GM19372 (cell line): ENCODE measurements around the gene PPP1CA.

Experiments
- ATAC-seq: cut with Tn5 transposase; IDR thresholded peaks from one replicate; pipeline ENCODE4 v1.9.1; 2021; ENCODE audit warnings: mild to moderate bottlenecking, low read depth, moderate library complexity; ENCODE audit not compliant: unreplicated experiment

Gene PPP1CA

DNA sequence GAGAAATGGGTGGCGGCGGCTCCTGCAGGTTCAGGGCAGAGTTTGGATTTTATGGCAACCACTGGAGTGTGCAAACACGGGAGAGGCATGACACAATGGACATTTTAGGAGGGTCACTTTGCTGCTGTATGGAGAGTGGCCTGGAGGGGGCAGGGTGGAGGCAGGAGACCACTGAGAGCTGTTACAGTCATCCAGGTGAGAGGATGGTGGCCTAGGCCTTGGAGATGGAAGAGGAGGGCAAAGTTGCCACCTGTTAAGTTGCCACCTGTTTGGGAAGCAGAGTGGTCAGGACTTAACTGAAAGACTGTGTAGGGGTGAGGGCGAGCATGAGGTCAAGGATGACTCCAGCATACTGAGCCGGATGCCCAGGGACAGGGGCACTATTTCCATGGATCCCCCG lies 12.2 kb downstream of the PPP1CA start:
- no peak for ATAC-seq

DNA sequence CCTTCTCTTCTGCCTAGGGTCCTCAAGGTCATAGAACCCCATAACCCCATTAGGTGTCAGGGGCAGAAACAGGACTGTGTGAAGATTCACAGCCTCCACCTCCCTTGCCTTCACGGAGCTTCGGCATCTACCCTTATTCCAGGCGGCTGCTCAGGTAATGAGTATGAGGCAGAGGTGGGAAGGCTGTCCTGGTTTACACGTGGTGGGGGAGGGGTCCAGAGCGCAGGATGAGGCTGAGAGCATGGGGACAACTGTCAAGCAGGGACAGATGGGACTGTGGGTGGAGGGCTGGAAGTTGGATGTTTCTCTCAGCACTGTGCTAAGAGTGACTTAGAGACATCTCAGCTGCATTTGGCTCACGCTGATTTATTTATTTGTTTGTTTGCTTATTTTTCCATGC lies 14.1 kb downstream of the PPP1CA start:
- no peak for ATAC-seq

DNA sequence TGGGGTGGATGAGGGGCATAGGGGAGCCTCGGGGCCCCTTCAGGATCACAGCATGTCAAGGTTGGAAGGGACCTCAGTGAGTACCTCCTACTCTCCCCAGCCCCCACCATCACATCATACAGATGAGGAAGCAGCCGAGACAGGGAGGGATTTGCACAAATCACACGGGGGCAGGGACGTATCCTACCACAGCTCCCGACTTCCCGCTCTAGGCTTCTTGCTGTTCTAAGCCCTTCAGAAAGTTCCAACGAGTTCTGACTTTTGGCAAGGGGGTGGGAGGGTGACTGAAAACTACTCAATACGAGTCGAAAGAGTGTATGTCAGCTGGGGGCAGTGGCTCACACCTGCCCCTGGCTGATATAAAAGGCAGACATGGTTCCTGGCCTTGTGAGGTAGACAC lies 14.6 kb downstream of the PPP1CA start:
- ATAC-seq = no peak

DNA sequence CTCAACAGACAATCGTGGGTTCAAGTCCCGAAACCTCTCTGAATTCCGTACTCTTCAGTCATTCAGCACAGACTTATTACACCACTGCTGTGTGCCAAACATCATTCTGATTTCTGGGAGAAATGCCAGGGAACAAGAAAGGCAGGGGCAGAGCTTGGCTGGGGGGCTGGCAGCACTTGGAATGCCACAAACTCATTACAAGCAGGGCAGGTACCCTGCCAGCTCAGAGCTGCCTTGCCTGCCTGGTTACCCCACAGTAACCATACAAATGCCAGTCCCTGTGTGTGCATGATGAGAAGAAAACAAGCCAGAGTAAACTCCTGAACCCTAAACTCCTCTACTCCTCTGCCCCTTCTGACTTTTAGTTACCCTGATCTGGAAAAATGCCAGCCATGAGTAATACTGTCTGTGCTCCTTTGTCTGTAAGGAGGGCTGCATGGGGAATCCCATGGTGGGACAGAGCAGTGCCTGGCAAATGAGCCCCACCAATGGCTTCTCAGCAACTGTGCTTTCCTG lies 16.7 kb downstream of the PPP1CA start:
- no peak for ATAC-seq

DNA sequence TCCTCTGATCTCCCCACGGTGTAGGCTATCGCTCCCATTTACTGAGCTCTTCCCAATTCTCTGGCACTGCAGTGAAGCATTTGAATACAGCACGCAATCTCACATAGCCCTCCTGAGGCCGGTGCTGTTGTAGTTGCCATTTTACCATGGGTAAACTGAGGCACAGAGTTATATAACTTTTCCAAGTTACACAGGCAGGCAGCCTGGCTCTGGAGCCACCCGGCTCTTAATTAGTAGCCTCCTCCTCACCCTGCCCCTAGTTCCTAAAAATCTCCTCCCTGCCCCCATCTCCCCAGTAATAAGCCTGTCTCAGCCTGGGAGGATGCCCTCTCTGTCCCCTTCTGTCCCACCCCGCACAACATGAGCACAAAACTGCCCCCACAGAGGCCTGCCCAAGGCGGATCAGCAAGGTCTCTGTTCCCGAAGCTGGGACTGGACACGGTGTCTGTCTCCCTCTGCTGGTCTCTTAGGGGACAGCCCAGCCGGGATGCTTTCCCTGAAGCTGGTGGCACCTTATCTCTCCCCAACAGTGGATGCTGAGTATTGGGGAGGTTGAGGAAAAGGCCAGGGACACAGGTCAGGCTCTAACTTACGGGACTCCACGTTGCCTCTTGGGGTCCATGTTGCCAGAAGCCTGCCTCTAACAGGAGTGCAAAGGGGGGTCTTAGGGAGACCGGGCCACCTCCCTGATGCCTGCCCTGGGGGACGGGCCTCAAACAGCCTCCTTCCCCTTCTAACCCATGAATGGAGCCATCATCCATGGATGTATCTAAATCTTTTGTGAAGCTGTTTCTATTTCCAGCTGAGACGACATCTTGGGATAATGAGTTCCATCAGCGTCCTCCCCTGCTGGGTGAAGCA lies 19.2 kb downstream of the PPP1CA start:
- ATAC-seq = no peak

DNA sequence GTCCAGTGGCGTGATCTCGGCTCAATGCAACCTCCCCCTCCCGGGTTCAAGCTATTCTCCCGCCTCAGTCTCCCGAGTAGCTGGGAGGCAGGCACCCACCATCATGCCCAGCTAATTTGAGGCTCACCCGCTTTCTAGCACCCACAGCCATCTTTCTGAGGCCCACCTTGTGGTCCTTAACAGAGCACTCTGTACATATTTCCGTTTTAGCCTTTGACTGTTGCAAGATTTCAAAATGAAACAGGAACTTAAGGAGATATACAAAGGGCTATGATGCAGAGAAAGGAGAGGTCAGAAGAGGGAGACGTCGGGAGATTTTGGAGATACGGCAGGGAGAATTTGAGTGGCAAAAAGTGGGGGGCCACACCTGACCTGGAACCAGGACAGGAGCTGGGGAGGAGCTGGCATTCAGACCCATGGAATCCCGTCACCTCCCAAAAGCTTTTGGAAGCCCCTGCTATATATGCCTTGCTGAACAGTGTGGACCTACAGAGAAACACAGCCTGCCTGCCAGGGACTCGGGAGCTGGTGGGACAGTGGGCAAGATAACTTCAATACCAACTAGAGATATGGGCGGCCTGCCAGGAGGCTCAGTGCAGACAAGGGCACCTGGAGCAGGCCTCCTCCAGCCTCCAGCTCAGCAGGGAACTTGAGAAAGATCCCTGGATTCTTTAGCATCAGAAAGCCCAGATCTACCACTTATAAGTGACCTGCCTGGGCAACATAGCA lies 20.2 kb downstream of the PPP1CA start:
- no peak for ATAC-seq

DNA sequence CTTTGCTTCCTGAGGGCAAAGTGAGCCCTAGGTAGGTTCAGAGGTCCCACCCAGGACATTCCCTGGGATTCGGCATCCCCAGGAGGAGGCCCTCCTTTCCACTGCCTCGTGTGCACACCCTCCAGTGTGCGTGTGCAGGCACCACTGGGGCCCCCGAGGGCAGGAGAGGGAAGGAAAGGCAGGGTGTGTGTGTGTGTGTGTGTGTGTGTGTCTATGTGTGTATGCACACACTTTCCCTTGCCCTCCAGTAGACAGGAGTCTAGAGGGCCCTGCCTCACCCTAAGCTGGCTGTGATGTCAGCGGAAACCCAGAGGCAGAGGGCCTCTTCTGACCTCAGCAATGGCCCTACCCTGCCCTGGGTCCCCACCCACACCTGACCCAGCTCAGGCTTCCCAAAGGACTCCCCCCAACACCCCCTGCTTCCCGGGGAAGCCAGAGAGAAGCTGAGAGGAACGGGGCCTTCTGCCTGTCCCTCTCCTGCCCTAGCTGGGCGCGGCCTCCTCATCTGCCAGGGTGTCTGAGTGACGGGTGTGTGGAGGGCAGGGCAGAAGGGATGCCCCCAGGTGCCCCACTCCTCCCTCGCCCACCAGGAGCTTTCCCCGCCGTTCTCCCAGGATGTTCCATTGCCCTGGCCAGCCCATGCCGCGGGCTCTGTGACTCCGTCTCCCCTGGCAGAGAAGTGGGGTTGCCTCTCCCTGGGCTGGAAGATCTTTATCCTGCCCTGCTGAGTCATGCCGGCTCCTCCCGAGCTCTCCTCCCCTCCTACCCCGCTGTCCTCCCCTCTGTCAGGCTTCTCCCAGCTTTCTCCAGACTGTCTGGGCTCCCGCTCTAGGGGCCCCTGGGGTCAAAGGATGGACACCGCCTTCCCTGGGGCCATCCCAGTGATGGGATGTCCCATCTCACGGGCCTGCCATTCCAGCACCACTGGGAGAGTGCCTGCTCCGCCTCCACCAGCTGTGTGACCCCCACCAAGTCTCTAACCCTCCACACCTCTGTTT lies 22.3 kb downstream of the PPP1CA start:
- ATAC-seq = no peak

DNA sequence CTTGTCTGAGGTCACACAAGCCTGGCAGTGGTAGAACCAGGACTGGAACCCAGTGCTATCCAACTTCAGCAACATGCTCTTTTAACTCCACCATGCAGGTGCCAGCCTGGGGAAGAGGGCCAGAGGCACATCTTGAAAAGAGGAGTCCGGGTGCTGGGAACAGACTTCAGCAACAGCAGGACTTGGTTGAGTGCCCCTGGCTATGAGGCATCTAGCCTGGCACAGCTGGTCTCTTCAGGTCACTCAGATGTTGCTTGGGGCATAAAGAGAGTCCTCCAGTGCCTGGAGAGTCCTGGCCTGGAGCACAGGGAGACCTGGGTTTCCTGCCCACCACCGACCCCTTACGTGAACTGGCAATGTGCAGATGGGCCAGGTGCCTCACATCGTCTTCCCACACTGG lies 23.1 kb downstream of the PPP1CA start:
- ATAC-seq = no peak

DNA sequence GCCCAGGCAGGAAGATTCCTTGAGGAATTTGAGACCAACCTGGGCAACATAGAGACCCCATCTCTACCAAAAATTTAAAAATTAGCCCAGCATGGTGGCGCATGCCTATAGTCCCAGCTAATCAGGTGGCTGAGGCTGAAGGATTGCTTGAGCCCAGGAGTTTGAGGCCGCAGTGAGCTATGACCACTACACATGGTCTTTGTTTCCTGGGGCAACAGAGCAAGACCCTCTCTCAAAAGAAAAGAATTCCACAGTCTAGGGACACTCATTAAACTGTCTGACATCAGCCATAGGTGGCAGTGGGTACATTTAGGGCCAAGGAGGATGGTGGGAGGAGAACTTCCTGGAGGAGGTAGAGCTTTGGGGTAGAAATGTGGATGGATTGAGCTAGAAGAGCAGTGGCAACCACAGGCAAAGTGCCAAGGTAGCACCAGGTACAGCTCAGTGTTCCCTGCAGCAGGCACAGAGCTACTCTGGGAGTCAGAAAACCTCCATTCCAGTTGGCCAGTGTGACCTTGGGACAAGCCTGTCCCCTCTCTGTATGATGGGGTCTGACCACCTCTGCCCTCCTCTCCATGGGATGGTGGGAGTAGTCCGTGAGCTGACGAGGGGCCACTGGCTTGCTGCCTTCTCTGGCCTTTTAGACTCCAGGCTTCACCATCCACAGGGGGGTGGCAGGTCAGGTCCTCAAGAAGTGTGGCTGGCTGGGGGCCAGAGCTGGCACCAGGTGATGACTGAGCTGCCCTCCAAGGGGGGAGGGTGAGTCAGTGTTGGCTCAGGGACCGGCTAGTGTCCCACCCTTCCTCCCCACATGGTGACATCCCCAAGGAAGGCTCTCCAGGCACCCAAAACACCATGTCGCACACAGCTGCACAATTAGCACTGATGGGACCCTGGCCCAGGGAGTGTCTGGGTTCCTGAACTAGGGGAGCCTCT lies 24.5 kb downstream of the PPP1CA start:
- ATAC-seq = no peak

DNA sequence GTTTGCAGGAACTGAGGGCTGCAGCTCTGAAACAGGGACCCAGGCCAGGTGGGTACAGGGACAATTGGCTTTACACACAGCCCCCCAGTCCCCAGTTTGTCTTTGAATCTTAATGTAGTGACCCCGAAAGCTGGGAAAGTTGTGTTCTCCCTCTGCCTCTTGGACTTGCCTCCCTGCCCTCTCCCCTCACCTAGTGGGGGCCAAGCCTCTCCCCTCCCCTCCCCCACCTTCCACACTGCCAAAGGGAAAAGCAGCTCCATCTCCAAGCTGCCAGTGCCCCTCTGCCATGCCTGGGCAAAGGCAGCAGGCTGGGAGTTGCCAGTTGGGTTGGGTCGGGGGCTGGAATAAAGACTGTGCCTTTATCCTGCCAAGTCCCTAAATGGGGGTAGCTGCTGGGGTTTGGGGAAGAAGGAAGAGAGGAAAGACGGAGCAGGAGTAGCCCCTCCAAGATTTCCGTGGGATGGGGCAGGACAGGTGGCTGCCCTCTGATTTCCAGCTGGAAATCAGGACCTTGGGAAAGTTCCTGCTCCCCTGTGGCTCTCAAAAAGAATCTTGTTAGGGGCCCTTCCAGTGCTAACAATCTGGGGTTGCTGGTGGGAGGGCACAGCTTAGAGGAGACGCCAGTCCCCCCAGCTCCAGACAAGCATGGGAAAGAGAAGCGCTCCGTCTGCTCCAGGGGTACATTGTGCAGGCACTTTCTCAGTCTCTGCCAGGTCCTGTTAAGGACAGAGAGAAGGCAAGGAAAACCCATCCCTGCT lies 25.4 kb downstream of the PPP1CA start:
- no peak for ATAC-seq

DNA sequence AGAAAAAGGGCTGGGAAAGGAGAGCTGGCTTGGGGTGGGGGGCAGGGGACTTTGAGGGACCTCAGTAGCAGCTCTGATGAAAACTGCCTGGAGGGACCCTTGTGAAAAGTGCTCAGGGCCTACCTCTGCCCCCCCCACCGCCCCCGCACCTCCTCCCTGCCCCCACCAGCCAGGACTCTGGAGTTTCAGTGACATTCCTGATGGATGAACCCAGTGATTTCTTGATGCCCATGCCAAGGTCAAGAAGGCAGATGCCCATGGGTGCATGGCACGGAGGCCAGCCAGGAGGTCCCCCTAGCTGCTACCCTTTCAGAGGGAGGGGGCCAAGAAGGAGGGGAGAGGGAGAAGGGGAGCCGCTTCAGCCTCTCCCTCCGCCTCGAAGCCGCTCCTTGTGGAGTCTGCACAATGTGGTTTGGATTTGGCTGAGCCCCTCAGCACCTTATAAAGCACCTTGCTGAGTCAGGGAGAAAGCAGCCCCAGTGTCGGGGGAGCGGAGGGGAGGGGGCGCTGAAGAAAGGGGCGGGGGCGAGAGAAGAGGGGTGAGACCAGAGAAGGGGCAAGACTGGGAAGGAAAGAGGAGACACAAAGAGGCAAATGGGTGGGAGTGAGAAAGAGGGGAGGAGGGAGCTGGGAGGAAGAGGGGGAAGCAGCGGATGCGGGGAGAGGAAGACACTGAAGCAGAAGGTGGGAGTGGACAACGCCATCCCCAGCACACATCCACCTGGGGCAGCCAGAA lies 26.2 kb downstream of the PPP1CA start:
- no peak for ATAC-seq

DNA sequence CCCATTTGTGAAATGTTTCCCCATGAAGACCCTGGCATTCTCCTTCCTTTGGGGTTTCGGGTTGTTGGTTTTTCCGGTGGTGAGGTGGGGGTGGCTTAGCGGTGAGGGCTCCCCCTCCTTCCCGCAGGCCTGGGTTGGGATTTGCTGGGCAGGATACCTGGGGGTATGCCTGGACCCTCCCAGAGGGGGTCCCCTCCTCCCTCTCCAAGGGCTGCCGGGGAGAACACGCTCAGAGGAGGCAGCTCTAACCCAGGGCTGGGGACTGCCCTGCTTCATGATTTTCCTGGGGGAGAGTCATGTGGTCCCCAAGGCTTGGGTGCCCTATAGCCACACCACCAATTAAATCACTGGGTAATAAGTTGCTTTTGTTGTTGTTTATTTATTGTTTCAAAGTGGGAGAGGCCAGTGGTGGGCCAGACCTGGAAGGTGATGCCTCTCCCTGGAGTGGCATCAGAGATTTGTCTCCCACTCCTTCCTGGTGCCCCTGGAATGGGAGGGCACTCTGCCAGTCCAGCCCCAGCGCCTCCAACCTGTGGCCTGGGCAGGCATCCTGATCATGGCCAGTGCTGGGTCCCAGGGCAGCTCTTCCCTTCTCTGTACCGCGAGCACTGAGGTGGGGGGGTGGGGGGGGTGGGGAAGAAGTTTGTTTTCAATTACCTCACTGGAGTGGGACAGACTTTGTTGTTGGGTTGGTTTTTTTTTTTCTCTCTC lies 26.9 kb downstream of the PPP1CA start:
- no peak for ATAC-seq

DNA sequence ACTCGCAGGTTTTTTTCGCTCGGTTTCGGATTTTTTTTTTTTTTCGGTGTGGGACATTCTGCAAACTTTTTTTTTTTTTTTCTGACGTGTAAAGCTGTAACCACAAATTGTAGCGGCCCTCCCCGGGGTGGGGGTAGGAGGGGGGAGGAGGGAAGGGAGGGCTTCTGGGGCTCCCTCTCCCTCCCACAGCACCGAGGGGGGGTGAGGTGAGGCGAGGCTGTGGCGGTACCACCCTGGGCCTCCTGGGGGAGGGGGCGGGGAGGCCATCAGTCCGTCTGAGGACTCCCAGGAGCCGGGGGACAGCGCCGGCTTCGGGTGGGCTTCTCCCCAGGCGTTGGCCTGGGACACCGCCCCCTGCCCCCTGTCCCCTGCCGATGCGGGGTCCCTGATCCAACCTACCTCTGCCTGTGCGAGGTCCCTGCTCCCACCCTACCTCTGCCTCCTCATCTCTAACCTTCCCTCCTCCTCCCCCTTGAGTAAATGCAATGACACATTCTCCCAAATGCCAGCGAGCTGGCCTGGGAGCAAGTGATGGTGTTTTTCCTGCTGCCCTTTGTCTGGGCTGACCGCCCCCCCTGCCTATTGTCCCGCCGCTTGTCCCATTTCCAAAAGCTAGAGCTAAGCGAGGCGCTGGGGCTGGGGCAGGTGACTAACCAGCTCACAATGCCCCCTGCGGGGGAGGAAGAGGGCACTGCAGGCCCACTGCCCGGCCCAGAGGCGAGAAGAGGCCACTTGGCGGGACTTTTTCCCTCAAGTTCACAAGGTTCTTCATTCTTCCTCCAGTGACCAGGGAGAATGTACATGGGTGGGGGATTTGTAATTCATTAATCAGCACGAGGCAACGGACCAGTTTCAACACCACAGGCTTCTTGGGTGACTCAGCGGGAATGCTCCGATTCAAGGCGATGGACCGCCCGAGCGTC lies 27.7 kb downstream of the PPP1CA start:
- ATAC-seq = no peak

DNA sequence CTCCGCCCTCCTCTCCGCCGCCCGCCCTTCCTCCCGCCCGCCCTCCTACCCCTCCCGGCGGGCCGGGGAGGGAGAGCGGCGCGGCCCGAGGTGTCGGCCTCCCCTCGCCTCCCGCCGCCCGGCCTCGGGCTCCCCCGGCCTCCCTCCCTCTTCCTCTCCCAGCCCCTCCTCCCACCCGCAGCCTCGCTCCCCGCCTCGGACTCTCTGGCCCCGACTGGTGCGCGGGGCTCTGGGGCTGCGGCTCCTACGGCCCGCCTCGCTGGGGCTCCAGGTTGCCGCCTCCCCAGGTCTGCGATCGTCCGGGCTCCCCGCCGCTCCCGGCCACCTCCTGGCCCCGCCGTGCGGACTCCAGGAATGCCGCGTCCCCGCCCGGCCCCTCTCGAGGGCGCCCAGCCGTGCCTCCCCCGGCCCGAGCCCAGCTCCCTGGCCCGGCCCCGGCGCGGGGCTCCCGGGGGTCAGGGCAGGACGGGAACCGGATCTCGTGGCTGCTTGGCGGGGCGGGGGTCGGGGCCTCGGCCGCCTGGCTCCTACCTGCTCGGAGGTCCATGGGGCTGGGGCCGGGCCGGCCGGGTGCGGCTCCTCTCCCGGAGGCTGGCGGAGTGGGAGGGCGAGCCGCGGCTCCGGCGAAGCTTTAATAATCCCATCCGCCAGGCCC lies 28.5 kb downstream of the PPP1CA start, which contains the start of gene CLCF1:
Gene CLCF1, minus strand, starts transcription at position 606 of the 655 bp plus-strand sequence. Its CDS starts 59 bp downstream, at position 547.
- ATAC-seq = no peak

DNA sequence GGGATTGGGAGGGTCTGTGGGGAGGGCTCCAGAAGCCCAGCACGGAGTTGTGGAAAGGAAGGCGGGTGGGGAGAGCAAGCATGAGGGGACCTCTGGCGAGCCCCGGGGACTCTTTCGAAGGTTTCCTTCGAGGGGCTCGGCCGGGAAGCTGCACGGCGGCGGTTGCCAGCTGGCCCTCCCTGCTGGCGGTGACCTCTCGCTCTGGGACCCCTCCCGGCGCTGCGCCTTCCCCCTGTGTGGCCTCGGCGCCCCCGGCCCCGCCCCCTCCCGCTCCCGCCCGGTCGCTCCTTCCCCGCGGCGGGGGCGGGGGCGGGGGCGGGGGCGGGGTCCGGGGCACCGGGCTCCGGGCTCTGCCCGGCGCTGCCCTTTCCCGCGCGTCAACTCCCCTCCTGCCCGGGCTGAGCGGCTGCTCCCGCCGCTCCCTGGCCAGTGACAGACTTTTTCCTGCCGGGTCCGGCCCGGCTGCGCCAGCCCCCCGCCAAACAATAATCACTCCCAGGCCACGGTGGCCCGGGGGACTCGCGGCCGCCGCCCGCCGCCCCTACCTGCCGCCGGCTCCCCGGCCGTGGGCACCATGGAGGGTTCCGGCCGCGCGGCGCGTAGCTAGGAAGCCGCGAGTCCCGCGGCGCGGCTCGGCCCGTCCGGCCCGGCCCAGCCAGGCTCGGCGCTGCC lies 29.2 kb downstream of the PPP1CA start:
- no peak for ATAC-seq
